ENCODE measurements around the gene DCTN2. TPM values are rescaled to one million over a fixed set of nuclear protein-coding genes. Genes with fewer than 3 reads are reported as not detected.
A peak's percentile ranks its signal among the peaks of the same experiment; 100 is the strongest.

The DCTN2 gene
- total and polyA plus RNA-seq, 4 donors = 28.5 to 66.6 (median 31.2) TPM

GRCh38 chr12:57549203-57549908 is 2.4 kb upstream of the DCTN2 start:
- no peak overlapping the region for H3K27ac ChIP-seq (ENCODE audit: low read depth in 1 of 2, low read length in 2 of 2)
- H3K27me3 ChIP-seq (ENCODE audit: control insufficient read depth in 4 of 4, insufficient read depth in 4 of 4, low read length in 3 of 4) = peaks cover 0 to 12% (median 2%) of the 10 kb centered on the region in 4 donors
- TF ChIP-seq GABPA (IDR thresholded peaks at IDR 0.05 in 1 of 2, conservative IDR thresholded peaks at IDR 0.05 in 1 of 2) (no peak), HNF4G (IDR thresholded peaks at IDR 0.05) (no peak)
- no peaks in the 10 kb centered on the region for H3K9me3 ChIP-seq (ENCODE audit: control insufficient read depth in 4 of 4, low read length in 3 of 4)
- no peaks in the 10 kb centered on the region for H3K36me3 ChIP-seq (ENCODE audit: control insufficient read depth in 4 of 4, insufficient read depth in 3 of 4, low read depth in 1 of 4, low read length in 3 of 4)
- peaks cover 6 to 15% (median 10%) of the 10 kb centered on the region in 4 donors for H3K4me1 ChIP-seq (ENCODE audit: control insufficient read depth in 4 of 4, insufficient read depth in 4 of 4, low read length in 3 of 4)
- H3K9ac ChIP-seq (ENCODE audit: low read depth in 1 of 2, low read length in 2 of 2) = no peak overlapping the region
- peak overlapping the region in 1 of 3 donors; percentile 26 for H3K4me3 ChIP-seq (ENCODE audit: low read depth in 1 of 3, low read length in 3 of 3)
- no peak for DNase-seq (ENCODE audit: low spot score)
- 39% methylated on average over 13 of the region's 13 CpGs for WGBS

GRCh38 chr12:57548488-57548887 is 1.5 kb upstream of the DCTN2 start:
- H3K9ac ChIP-seq (ENCODE audit: low read depth in 1 of 2, low read length in 2 of 2) = no peak overlapping the region
- no peak overlapping the region for H3K27ac ChIP-seq (ENCODE audit: low read depth in 1 of 2, low read length in 2 of 2)
- WGBS = 43% methylated on average over 2 of the region's 2 CpGs
- no peak for DNase-seq (ENCODE audit: low spot score)
- TF ChIP-seq TAF1 (conservative IDR thresholded peaks at IDR 0.05) (no peak), ATF3 (IDR thresholded peaks at IDR 0.05) (no peak), JUND (IDR thresholded peaks at IDR 0.05) (no peak), NR2F2 (IDR thresholded peaks at IDR 0.05) (no peak), FOXA2 (IDR thresholded peaks at IDR 0.05) (no peak), RAD21 (IDR thresholded peaks at IDR 0.05) (no peak)
- no peak overlapping the region for H3K4me3 ChIP-seq (ENCODE audit: low read depth in 1 of 3, low read length in 3 of 3)
- no peaks in the 10 kb centered on the region for H3K36me3 ChIP-seq (ENCODE audit: control insufficient read depth in 4 of 4, insufficient read depth in 3 of 4, low read depth in 1 of 4, low read length in 3 of 4)
- H3K4me1 ChIP-seq (ENCODE audit: control insufficient read depth in 4 of 4, insufficient read depth in 4 of 4, low read length in 3 of 4) = peaks cover 6 to 15% (median 10%) of the 10 kb centered on the region in 4 donors
- peaks cover 0 to 12% (median 2%) of the 10 kb centered on the region in 4 donors for H3K27me3 ChIP-seq (ENCODE audit: control insufficient read depth in 4 of 4, insufficient read depth in 4 of 4, low read length in 3 of 4)
- no peaks in the 10 kb centered on the region for H3K9me3 ChIP-seq (ENCODE audit: control insufficient read depth in 4 of 4, low read length in 3 of 4)

GRCh38 chr12:57548013-57548315 is 972 bp upstream of the DCTN2 start:
- 95% methylated on average over 2 of the region's 2 CpGs for WGBS
- H3K27ac ChIP-seq (ENCODE audit: low read depth in 1 of 2, low read length in 2 of 2) = no peak overlapping the region
- H3K4me3 ChIP-seq (ENCODE audit: low read depth in 1 of 3, low read length in 3 of 3) = no peak overlapping the region
- peaks cover 6 to 15% (median 10%) of the 10 kb centered on the region in 4 donors for H3K4me1 ChIP-seq (ENCODE audit: control insufficient read depth in 4 of 4, insufficient read depth in 4 of 4, low read length in 3 of 4)
- no peak for DNase-seq (ENCODE audit: low spot score)
- no peaks in the 10 kb centered on the region for H3K9me3 ChIP-seq (ENCODE audit: control insufficient read depth in 4 of 4, low read length in 3 of 4)
- no peak overlapping the region for H3K9ac ChIP-seq (ENCODE audit: low read depth in 1 of 2, low read length in 2 of 2)
- no peaks in the 10 kb centered on the region for H3K36me3 ChIP-seq (ENCODE audit: control insufficient read depth in 4 of 4, insufficient read depth in 3 of 4, low read depth in 1 of 4, low read length in 3 of 4)
- H3K27me3 ChIP-seq (ENCODE audit: control insufficient read depth in 4 of 4, insufficient read depth in 4 of 4, low read length in 3 of 4) = peaks cover 0 to 12% (median 2%) of the 10 kb centered on the region in 4 donors
- TF ChIP-seq TAF1 (conservative IDR thresholded peaks at IDR 0.05) = no peak
- no peak for TF ChIP-seq MAX (IDR thresholded peaks at IDR 0.05)
- no peak for TF ChIP-seq HNF4A (conservative IDR thresholded peaks at IDR 0.05)
- no peak for TF ChIP-seq FOXA2 (IDR thresholded peaks at IDR 0.05)
- no peak for TF ChIP-seq RXRA (IDR thresholded peaks at IDR 0.05)
- TF ChIP-seq EGR1 (IDR thresholded peaks at IDR 0.05; ENCODE audit: low read depth in 2 of 2) = no peak
- no peak for TF ChIP-seq RAD21 (IDR thresholded peaks at IDR 0.05)
- TF ChIP-seq CTCF (IDR thresholded peaks at IDR 0.05; ENCODE audit: low read depth, low read length, missing input control) = no peak
- TF ChIP-seq FOXA1 (IDR thresholded peaks at IDR 0.05) = no peak
- TF ChIP-seq YY1 (IDR thresholded peaks at IDR 0.05) = no peak
- no peak for TF ChIP-seq SP1 (IDR thresholded peaks at IDR 0.05)
- no peak for TF ChIP-seq ZBTB33 (IDR thresholded peaks at IDR 0.05)
- no peak for TF ChIP-seq REST (IDR thresholded peaks at IDR 0.05)
- no peak for TF ChIP-seq GABPA (IDR thresholded peaks at IDR 0.05 in 1 of 2, conservative IDR thresholded peaks at IDR 0.05 in 1 of 2)
- TF ChIP-seq NR2F2 (IDR thresholded peaks at IDR 0.05) = no peak
- no peak for TF ChIP-seq HNF4G (IDR thresholded peaks at IDR 0.05)
- TF ChIP-seq JUND (IDR thresholded peaks at IDR 0.05) = no peak
